Measurements from ENCODE around the gene DGKE. TPM values are rescaled to one million over a fixed set of nuclear protein-coding genes. Genes with fewer than 3 reads are reported as not detected.

Gene DGKE
- total RNA-seq, 1 donor from 2014 or later, result 33.6 TPM

DNA sequence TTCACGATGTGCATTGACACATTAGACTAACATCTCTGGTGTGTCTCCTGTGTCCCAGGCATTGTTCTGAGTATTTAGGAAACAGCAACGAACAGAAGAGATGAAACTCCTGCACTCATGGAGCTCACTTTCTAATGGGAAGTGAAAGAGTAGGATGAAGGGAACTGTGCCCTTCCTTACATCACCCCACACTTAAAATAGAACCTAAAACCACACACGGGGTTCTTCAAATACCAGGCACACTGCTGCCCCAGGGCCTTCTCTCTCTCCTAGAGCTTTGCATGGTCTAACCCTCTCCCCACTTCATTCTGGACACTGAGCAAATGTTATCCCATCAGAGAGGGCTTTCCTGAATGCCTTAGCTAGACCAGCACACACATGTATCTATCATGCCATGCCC, 46.2 kb downstream of the DGKE start:
- intact Hi-C loops (cut with micrococcal nuclease), result no loop called here
- Mint-ChIP-seq H3K9me3 (no peaks in the 10 kb centered on the region), H3K27me3 (no peaks in the 10 kb centered on the region), H3K4me3 (no peak overlapping the region), H3K36me3 (ENCODE audit: low read depth) (peaks cover 3% of the 10 kb centered on the region), H3K27ac (no peak overlapping the region), H3K4me1 (no peaks in the 10 kb centered on the region)
- DNase-seq, result no peak

DNA sequence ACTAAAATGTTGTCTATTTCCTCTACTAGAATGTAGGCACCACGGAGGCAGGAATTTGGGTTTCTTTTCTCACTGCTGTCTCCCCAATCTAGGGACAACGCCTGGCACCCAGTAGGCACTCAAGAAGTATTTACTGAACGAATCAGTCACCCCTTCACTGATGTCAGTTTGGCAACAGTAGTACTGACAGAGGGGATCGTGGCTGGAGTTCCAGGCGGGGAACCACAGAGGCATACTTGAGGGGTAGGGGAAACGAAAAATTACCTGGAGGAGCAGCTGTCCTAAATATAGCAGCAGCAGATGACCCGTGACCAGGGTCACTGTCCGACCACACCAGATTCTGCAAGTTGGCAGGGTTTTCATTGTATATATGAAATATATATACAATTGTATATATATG, 46.6 kb downstream of the DGKE start:
- no peak for DNase-seq
- no peak overlapping the region for H3K4me3 Mint-ChIP-seq
- no peak overlapping the region for H3K27ac Mint-ChIP-seq
- H3K27me3 Mint-ChIP-seq, result no peaks in the 10 kb centered on the region
- peaks cover 3% of the 10 kb centered on the region for H3K36me3 Mint-ChIP-seq (ENCODE audit: low read depth)
- no peaks in the 10 kb centered on the region for H3K4me1 Mint-ChIP-seq
- intact Hi-C loops (cut with micrococcal nuclease), result no loop called here
- H3K9me3 Mint-ChIP-seq, result no peaks in the 10 kb centered on the region

DNA sequence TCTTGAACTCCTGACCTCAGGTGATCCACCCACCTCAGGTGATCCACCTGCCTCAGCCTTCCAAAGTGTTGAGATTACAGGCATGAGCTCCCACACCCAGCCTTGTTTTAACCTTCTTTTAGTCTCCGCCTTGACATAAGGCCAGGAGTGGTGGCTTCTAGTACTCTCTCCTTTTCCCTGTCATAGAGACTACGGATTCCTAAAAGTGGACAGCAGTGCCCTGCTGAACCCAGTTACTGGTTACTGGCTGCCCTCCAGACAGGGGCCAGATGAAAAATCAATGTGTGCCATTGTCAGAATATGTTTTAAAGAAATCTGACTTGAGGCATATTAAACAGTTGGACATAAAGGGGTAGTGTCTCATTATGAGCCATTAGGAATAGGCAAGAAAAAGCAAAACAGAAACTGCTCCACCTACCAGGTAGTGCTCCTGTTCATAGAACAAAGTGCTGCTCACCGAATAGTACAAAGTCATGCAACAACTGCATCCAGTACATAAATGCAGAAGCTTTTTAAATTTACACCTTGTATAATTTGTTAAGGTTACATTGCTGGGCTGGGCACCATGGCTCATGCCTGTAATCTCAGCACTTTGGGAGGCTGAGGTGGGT, 47.8 kb downstream of the DGKE start:
- no peaks in the 10 kb centered on the region for H3K9me3 Mint-ChIP-seq
- no peaks in the 10 kb centered on the region for H3K27me3 Mint-ChIP-seq
- H3K4me1 Mint-ChIP-seq, result no peaks in the 10 kb centered on the region
- H3K27ac Mint-ChIP-seq, result no peak overlapping the region
- H3K4me3 Mint-ChIP-seq, result no peak overlapping the region
- intact Hi-C loops (cut with micrococcal nuclease), result no loop called here
- H3K36me3 Mint-ChIP-seq (ENCODE audit: low read depth), result peaks cover 9% of the 10 kb centered on the region
- no peak for DNase-seq

DNA sequence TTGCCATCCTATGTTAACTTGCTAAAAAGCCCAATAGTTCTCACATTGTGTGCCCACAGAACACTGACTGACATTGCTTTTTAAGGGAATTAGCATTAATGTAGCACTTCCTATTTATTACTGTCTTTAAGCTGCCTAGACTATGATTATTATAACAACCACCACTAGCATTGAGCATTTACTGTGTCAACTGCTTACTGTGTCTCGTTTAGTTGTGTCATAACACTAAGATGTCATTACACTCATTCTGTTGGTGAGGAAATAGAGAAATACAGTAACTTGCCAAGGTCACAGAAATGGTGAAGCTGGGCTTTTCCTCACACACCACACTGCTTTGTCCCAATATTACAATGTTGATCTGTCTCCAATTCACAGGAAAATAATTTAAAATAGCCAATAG, 49.7 kb downstream of the DGKE start:
- intact Hi-C loops (cut with micrococcal nuclease), result no loop called here
- Mint-ChIP-seq H3K27ac (no peak overlapping the region), H3K9me3 (no peaks in the 10 kb centered on the region), H3K27me3 (no peaks in the 10 kb centered on the region), H3K4me3 (no peak overlapping the region), H3K36me3 (ENCODE audit: low read depth) (peaks cover 25% of the 10 kb centered on the region), H3K4me1 (peaks cover 2% of the 10 kb centered on the region)
- DNase-seq, result no peak

DNA sequence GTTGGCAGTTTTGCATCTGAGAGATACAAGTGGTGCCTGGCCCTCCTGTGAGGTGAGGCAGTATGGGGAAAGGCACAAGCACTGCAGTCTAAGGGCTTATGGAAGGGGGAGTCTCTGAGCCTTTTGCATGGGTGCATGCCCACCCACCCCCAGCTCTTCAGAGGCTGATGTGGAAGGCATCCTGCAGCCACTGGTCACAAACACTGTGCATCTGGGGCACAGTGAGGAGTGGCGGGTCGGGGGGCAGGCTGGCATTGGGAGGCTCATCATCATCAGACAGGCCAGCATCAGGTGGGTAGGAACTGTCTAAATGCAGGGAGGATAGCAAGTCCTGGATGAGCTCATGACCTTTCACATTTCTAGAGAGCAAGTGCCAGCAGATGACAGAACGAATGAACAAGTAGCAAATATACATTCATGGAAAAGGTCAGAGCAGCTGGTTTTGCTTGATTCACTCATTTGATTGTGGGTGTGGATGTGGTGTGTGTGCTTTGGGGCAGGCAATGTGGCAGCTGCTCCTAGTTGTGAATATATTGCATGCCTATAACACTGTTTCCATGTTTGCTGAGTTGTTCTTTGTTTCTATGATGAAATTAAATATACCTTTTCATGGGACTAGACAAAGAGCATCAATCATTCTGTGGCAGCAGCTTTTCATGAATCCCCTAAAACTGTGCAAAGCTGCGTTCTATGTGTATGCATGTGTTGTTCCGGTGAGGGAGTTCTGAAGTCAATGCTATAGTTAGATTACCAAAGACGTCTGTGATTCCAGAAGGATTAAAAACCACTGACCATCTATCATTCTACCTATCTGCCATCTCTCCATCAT, 50.7 kb downstream of the DGKE start:
- no peak for DNase-seq
- Mint-ChIP-seq H3K4me1 (peaks cover 2% of the 10 kb centered on the region), H3K36me3 (ENCODE audit: low read depth) (peaks cover 36% of the 10 kb centered on the region), H3K4me3 (no peak overlapping the region), H3K27ac (no peak overlapping the region), H3K9me3 (no peaks in the 10 kb centered on the region), H3K27me3 (no peaks in the 10 kb centered on the region)
- intact Hi-C loops (cut with micrococcal nuclease), result no loop called here

DNA sequence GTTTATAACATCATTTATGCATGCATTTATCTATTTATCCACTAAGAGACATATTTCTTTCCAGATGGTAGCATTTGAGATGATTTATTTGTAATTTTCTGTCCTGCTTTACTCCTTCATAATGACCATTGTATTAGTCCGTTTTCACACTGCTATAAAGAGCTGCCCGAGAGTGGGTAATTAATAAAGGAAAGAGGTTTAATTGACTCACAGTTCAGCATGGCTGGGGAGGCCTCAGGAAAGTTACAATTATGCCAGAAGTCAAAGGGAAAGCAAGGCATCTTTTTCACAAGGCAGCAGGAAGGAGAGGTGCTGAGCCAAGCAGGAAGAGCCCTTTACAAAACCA, 51.3 kb downstream of the DGKE start:
- Mint-ChIP-seq H3K9me3 (no peaks in the 10 kb centered on the region), H3K27ac (no peak overlapping the region), H3K27me3 (no peaks in the 10 kb centered on the region), H3K4me3 (no peak overlapping the region), H3K36me3 (ENCODE audit: low read depth) (peaks cover 41% of the 10 kb centered on the region), H3K4me1 (peaks cover 2% of the 10 kb centered on the region)
- no peak for DNase-seq
- intact Hi-C loops (cut with micrococcal nuclease), result no loop called here

DNA sequence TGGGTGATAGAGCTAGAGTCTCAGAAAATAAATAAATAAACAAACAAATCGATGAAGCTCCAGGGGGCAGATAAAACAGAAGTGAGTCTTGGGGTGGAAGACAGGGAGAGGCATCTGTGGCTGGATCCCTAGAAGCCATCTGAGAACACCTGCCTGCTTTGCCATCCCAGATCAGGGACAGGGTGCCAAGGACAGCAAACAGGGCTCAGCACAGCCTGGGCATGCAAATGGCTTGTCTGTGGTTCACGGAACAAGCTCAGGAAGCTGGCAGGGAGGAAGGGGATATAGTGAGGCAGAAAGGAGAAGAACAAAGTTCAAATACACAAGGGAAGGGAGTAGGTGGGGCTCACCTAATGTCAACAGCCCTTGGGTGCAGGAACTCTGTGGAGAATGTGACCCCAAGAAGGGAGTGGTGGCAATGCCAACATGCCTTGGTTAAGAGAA, 52.4 kb downstream of the DGKE start:
- no peaks in the 10 kb centered on the region for H3K27me3 Mint-ChIP-seq
- no peak for DNase-seq
- H3K27ac Mint-ChIP-seq, result no peak overlapping the region
- H3K36me3 Mint-ChIP-seq (ENCODE audit: low read depth), result peaks cover 50% of the 10 kb centered on the region
- H3K4me3 Mint-ChIP-seq, result no peak overlapping the region
- H3K9me3 Mint-ChIP-seq, result no peaks in the 10 kb centered on the region
- H3K4me1 Mint-ChIP-seq, result peaks cover 2% of the 10 kb centered on the region
- intact Hi-C loops (cut with micrococcal nuclease), result no loop called here

DNA sequence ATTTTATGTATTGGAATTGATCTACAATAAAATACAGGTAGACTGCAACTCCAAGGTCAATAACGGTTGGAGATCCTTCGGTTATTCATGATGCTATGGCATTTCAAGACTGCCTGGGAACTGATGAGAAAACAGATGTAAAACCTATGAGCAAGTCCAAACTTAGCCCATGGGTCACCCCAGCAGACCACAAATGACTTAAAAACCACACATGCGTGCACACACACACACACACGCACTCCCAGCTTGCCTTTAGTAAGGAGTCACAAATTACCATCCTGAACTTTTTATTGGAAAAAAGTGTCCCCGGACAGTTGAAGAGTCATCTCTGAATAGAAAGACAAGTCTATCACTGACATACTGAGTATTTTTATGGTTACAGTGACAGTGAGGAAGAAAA, 53.2 kb downstream of the DGKE start:
- no peaks in the 10 kb centered on the region for H3K27me3 Mint-ChIP-seq
- peaks cover 2% of the 10 kb centered on the region for H3K4me1 Mint-ChIP-seq
- H3K4me3 Mint-ChIP-seq, result no peak overlapping the region
- H3K36me3 Mint-ChIP-seq (ENCODE audit: low read depth), result peaks cover 58% of the 10 kb centered on the region
- H3K9me3 Mint-ChIP-seq, result no peaks in the 10 kb centered on the region
- no peak for DNase-seq
- peak overlapping the region; percentile 43 for H3K27ac Mint-ChIP-seq
- intact Hi-C loops (cut with micrococcal nuclease), result no loop called here

DNA sequence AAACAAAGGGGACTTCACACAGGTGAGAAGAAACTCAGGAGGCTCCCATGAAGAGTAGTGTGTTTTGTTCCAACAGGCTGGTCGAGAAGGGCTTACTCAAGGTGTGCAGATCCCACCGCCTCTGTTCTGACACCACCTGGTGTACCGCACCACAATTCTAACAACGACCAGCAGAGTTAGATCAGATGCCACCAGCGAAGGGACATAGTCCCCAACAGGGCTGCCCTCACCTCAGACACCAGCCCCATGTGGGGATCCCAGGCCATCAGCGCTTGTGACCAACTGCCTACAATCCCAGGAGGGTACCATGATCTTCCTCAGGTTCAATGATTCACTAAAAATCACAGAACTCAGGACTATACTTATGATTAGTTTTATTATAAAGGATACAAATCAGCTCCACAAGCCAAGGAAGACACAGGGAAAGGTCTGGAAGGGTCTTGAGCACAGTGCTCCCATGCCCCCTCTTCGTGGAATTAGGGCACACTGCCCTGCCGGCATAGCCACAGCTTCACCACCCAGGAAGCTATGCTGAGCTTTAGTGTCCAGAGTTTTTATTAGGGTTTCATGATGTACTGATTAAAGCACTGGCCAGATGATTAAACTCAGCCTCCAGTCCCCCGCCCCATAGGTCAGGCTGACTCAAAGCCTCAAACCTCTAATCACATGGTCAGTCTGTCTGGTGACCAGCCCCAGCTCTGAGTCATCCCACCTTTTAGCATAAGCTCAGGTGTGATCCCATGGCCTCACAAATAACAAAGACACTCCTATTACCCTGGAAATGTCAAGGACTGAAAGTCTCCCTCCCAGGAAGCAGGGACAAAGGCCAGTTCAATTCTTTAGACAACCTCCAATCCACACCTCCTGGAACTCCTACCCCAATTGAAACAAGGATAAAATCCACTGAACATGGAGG, 53.9 kb downstream of the DGKE start:
- Mint-ChIP-seq H3K4me3 (no peak overlapping the region), H3K9me3 (no peaks in the 10 kb centered on the region), H3K4me1 (peaks cover 8% of the 10 kb centered on the region), H3K27ac (no peak overlapping the region), H3K27me3 (no peaks in the 10 kb centered on the region), H3K36me3 (ENCODE audit: low read depth) (peaks cover 65% of the 10 kb centered on the region)
- no peak for DNase-seq
- intact Hi-C loops (cut with micrococcal nuclease), result no loop called here

DNA sequence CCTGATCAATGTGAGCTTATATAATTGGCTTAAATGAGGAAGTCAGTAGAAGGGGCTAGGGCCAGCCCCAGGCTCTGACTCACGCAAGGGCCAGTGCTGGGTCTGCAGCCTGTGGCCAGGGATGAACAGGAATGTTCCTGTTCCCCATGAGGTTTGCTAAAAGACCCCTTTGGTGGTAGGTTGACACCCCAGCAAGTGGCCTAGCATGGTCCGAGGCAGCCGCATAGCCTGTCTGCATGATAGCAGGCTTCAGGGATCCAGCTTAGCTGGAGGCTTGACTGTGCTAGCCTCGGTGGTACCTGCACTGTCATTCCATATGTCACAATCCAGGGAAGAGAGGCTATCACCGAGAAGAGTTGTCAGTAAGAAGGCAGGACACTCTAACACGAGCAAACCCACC, 56.4 kb downstream of the DGKE start:
- peaks cover 11% of the 10 kb centered on the region for H3K4me1 Mint-ChIP-seq
- no peak overlapping the region for H3K27ac Mint-ChIP-seq
- no peak for DNase-seq
- H3K36me3 Mint-ChIP-seq (ENCODE audit: low read depth), result peaks cover 87% of the 10 kb centered on the region
- no peak overlapping the region for H3K4me3 Mint-ChIP-seq
- H3K9me3 Mint-ChIP-seq, result no peaks in the 10 kb centered on the region
- intact Hi-C loops (cut with micrococcal nuclease), result no loop called here
- H3K27me3 Mint-ChIP-seq, result no peaks in the 10 kb centered on the region

DNA sequence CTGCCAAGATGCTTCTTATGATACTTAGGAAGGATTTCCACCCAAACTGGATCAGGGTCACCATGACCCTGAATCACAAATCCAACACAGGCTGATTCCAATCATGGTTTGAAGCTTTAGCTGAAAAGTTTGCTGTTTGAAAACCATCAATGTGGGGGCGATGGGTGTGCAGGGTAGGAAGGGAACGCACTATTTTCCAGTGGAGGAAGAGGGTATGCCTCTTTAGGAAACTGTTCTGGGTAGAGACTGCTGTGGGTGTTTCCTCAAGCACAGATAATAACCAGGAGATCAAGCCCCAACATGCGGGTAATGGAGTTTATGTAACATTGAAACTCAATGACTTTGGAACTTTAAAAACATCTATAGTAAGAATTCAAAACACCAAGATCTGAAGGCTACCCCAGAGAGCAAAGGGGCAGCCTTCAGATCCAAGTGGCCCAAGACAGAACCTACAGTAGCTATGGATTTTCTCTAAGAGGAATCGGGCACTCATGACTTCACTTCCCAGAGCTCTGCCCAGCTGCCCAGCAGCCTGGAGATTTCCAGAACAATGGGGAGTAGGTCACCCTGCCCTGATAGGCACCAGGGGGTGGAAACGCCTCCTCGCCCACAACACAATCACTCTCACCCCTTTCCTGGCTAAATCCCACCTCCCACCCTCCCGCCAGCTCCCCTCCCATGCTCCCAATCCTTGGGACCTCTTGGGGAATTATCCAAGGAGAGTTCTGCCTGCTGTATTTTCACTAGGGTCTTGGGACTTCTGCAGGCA, 57.1 kb downstream of the DGKE start:
- intact Hi-C loops (cut with micrococcal nuclease), result loop anchor here (1.0 kb wide), 1 partner anchor 49 kb away; no protein-coding TSS in a partner anchor
- DNase-seq, result no peak
- Mint-ChIP-seq H3K9me3 (no peaks in the 10 kb centered on the region), H3K27ac (no peak overlapping the region), H3K4me1 (peaks cover 14% of the 10 kb centered on the region), H3K27me3 (no peaks in the 10 kb centered on the region), H3K36me3 (ENCODE audit: low read depth) (peaks cover 92% of the 10 kb centered on the region), H3K4me3 (no peak overlapping the region)

DNA sequence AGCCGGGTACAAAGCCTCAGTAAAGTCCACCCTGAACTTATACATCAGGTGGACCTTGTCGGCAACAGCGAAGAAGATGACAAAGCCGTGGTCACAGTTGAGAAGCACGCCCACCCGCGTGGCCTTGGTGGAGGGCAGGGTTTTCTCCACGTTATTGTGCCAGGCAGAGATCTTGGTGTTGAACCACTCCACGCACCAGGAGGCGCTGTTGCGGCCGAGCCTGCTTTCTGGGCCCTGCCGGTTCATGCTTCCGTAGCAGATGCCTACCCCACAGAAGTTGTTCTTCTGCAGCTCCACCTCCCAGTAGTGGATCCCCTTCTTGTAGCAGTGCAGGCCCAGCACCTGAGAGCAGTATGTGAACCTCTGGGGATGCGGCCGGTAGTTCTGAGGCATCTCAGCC, 57.8 kb downstream of the DGKE start:
- Mint-ChIP-seq H3K27me3 (no peaks in the 10 kb centered on the region), H3K4me3 (no peak overlapping the region), H3K9me3 (no peaks in the 10 kb centered on the region), H3K4me1 (peaks cover 14% of the 10 kb centered on the region), H3K27ac (no peak overlapping the region), H3K36me3 (ENCODE audit: low read depth) (peaks cover 91% of the 10 kb centered on the region)
- DNase-seq, result peak; percentile 83
- intact Hi-C loops (cut with micrococcal nuclease), result loop anchor here (1.0 kb wide), 1 partner anchor 49 kb away; no protein-coding TSS in a partner anchor

DNA sequence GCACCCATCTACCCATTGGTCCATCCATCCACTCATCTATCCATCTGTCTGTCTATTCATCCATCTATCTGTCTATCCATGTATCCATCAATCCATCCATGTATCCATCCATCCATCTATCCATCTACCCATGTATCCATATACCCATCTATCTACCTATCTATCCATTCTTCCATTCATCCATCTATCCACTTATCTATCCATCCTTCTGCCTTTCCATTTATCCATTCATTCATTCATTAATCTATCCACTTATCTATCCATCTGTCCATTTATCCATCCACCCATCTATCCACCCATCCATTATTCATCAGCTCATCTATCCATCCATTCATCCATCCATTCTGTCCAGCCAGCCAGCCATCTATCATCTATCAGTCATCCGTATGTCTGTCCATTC, 58.4 kb downstream of the DGKE start:
- Mint-ChIP-seq H3K9me3 (no peaks in the 10 kb centered on the region), H3K27me3 (no peaks in the 10 kb centered on the region), H3K4me3 (no peak overlapping the region), H3K36me3 (ENCODE audit: low read depth) (peaks cover 92% of the 10 kb centered on the region), H3K4me1 (peaks cover 15% of the 10 kb centered on the region), H3K27ac (peak overlapping the region; percentile 26)
- DNase-seq, result no peak
- intact Hi-C loops (cut with micrococcal nuclease), result no loop called here
